Small intestine (tissue), 7 donors: Measurements from ENCODE around the gene LITAF. TPM values are rescaled to one million over a fixed set of nuclear protein-coding genes. Genes with fewer than 3 reads are reported as not detected.

Source experiments
- DNase-seq, 2 donors: peaks; one replicate each; pipeline versions ENCODE4 v3.0.0 to v3.0.0-alpha.2; 2013
- FAIRE-seq: peaks from 2 replicates; lab custom pipeline; 2012; peaks lifted over from hg19 to GRCh38; lab: Jason Lieb, UNC
- H3K27ac ChIP-seq, 3 donors: one replicate each; pipeline ENCODE4 v1.5.1; 2013; ENCODE audit warnings: low read length in 2 of 3, mild to moderate bottlenecking in 2 of 3, control low read depth in 1 of 3, inconsistent platforms in 1 of 3, low read depth in 1 of 3, moderate library complexity in 1 of 3
- H3K27me3 ChIP-seq, 3 donors: one replicate each; pipeline ENCODE4 v1.6.1; 2013; ENCODE audit warnings: low read length in 3 of 3, inconsistent platforms in 1 of 3; ENCODE audit not compliant: control insufficient read depth in 3 of 3, insufficient read depth in 3 of 3
- H3K36me3 ChIP-seq, 3 donors: one replicate each; pipeline ENCODE4 v1.6.1; 2013; ENCODE audit warnings: low read length in 3 of 3, inconsistent platforms in 1 of 3, low read depth in 1 of 3, mild to moderate bottlenecking in 1 of 3, moderate library complexity in 1 of 3; ENCODE audit not compliant: control insufficient read depth in 3 of 3, insufficient read depth in 2 of 3
- H3K4me1 ChIP-seq, 3 donors: one replicate each; pipeline ENCODE4 v1.6.1; 2013; ENCODE audit warnings: low read length in 2 of 3, inconsistent platforms in 1 of 3, low read depth in 1 of 3, mild to moderate bottlenecking in 1 of 3, moderate library complexity in 1 of 3; ENCODE audit not compliant: control insufficient read depth in 3 of 3, insufficient read depth in 2 of 3
- H3K4me3 ChIP-seq, 3 donors: one replicate each; pipeline ENCODE4 v1.5.1; 2013; ENCODE audit warnings: low read length in 3 of 3, control low read depth in 1 of 3, inconsistent platforms in 1 of 3, low read depth in 1 of 3, mild to moderate bottlenecking in 1 of 3, moderate library complexity in 1 of 3
- H3K9me3 ChIP-seq, 2 donors: one replicate each; pipeline ENCODE4 v1.6.1; 2013; ENCODE audit warnings: low read depth in 1 of 2, low read length in 1 of 2; ENCODE audit not compliant: control insufficient read depth in 2 of 2, insufficient read depth in 1 of 2
- WGBS, 3 donors: extraction: QIAGEN DNeasy Blood & Tissue Kit; methylation state at CpG; one replicate each; pipeline ENCODE4 v1.1.7; 2013; 5-methylcytosine and 5-hydroxymethylcytosine counted together
- polyA plus RNA-seq, 4 donors: library from polyadenylated mRNA; stranded (reverse) in 3 of 4; unstranded in 1 of 4; fragments of 200-250 nt in 3 of 4; fragments of 120-200 nt in 1 of 4; gene quantifications; one replicate each; pipeline versions ENCODE4 v1.2.1 to v1.2.3, GENCODE V29; 2013
- donor health status: healthy with polysubstance abuse.
- donor health status: control.
- donor health status: control.
- donor health status: Bipolar disorder and iron deficiency.
- donor health status: healthy.

LITAF gene
- polyA plus RNA-seq, 4 donors, result 18.1 to 112 (median 46.2) TPM

DNA sequence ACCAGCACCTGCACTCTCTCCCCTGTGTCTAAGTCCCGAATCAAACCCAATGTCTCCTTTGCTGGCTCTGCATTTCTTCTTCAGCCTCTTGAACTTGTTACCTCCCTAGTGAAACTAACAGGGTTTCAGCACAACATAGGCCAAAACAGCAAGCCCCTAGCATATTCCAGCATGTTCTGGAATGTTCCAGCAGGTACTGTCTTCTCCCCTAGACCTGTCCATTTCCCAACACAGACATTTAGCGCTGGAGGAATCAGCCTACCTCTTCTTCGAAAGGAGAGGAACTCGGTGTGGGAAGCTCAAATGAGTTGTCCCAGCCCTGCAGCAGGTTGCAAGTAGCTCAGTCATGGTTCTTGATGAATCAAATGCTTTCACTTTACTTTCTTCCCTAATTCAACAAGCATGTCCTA lies 47.1 kb downstream of the LITAF start:
- FAIRE-seq (no peak), DNase-seq (no peak)
- Histone ChIP-seq H3K4me3 (no peak overlapping the region), H3K4me1 (no peaks in the 10 kb centered on the region), H3K9me3 (peaks cover 0 to 2% of the 10 kb centered on the region in 2 donors), H3K27me3 (no peaks in the 10 kb centered on the region), H3K27ac (no peak overlapping the region), H3K36me3 (no peaks in the 10 kb centered on the region)
- WGBS, 3 donors, result 53 to 68% (median 63%) methylated on average over 4 of the region's 4 CpGs

DNA sequence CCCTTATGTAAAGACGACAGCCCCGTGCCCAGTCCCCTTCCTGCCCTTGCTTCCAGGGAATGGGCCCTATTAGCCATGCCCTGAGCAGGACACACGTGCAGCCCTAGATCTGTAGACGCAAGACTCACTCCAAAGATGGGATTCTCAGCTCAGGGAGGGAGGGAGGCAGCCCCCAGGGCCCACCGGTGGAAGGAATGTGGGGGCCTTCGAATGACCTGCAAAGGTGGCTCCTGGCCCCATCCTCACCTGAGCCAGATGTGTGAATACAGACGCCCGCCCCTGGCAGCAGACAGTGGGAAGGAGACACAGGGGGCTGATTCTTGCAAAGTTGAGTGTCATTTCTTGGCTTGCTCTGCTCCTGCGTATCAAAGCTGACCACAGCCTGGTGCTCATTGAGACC lies 47.8 kb downstream of the LITAF start:
- Histone ChIP-seq H3K27ac (no peak overlapping the region), H3K9me3 (peaks cover 0 to 2% of the 10 kb centered on the region in 2 donors), H3K4me1 (no peaks in the 10 kb centered on the region), H3K36me3 (no peaks in the 10 kb centered on the region), H3K27me3 (no peaks in the 10 kb centered on the region), H3K4me3 (no peak overlapping the region)
- WGBS, 3 donors, result 82 to 90% (median 82%) methylated on average over 9 of the region's 9 CpGs
- FAIRE-seq (no peak), DNase-seq (no peak)

DNA sequence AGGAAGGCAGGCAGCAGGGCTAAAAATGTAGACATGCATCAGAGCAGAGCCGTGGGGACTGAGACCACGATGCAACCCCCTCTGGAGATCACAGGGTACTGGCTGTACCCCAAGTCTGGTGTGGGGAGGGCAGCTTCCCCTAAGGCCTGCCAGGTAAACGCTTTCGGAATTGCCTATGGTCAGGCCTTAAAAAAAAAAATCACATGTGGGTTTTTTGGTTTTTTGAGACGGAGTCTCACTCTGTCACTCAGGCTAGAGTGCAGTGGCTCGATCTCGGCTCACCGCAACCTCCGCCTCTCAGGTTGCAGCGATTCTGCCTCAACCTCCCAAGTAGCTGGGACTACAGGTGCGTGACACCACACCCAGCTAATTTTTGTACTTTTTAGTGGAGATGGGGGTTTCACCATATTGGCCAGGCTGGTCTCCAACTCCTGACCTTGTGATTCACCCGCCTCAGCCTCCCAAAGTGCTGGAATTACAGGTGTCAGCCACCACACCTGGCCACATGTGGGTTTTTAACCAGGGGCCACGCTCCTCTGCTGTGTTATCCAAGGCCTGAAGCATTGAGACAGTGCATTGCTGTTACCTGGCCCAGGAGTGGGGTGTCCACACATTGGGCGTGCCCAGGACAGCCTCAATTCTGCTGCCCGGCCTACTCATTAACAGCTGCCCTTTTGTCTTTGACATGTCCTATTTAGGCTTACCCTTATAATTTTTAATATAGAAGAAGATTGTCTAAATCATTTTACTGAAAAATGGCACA lies 50.4 kb downstream of the LITAF start:
- 79 to 91% (median 89%) methylated on average over 15 of the region's 15 CpGs for WGBS, 3 donors
- FAIRE-seq (no peak), DNase-seq (no peak)
- H3K4me1 ChIP-seq, result no peaks in the 10 kb centered on the region
- H3K36me3 ChIP-seq, result no peaks in the 10 kb centered on the region
- no peak overlapping the region for H3K27ac ChIP-seq
- H3K9me3 ChIP-seq, result peaks cover 0 to 2% of the 10 kb centered on the region in 2 donors
- H3K27me3 ChIP-seq, result no peaks in the 10 kb centered on the region
- no peak overlapping the region for H3K4me3 ChIP-seq

DNA sequence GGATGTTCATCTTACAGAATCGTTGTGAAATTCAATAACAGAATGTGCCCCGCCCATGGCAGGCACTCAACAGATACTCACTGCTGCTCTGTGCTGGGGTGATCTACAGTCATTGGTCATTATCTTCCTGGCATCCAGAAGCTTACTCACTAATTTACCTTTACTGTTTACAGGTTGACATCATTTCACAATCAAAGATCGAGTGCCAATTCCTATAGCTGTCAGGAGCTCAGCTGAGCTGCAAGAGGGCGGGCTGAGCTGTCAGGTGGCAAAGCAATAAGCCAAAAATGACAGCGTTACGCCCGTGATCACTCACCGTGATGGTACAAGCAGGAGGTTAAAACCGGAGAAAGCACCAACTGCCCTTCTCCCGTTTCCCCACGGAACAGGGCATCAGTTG lies 51.2 kb downstream of the LITAF start:
- FAIRE-seq, result no peak
- no peak overlapping the region for H3K27ac ChIP-seq
- 62 to 79% (median 63%) methylated on average over 11 of the region's 11 CpGs for WGBS, 3 donors

DNA sequence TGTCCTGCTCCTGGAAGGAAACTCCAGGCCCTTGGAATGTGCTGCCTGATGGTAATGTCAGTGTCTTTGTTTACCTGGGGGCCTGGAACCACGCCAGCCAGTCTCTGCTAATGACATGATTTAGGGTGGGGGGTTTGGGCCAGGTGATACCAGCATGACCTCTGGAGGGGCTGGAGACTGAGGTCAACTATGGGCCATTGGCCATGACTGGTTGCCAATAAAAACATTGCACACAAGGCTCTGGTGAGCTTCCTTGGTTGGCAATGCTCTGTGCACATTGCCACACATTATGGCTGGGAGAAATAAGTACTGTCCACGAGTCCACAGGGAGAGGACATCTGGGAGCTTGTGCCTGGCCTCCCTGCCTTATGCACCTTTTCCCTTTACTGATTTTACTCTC lies 52.5 kb downstream of the LITAF start:
- DNase-seq (no peak), FAIRE-seq (no peak)
- Histone ChIP-seq H3K4me3 (no peak overlapping the region), H3K36me3 (no peaks in the 10 kb centered on the region), H3K27ac (no peak overlapping the region), H3K9me3 (peaks cover 0 to 2% of the 10 kb centered on the region in 2 donors), H3K4me1 (no peaks in the 10 kb centered on the region), H3K27me3 (no peaks in the 10 kb centered on the region)
- WGBS, 3 donors, result 50 to 63% (median 61%) methylated on average over 2 of the region's 2 CpGs

More for the DNA sequence above, 51.2 kb downstream of the LITAF start:
- Histone ChIP-seq H3K9me3 (peaks cover 0 to 2% of the 10 kb centered on the region in 2 donors), H3K4me1 (no peaks in the 10 kb centered on the region), H3K4me3 (no peak overlapping the region), H3K36me3 (no peaks in the 10 kb centered on the region), H3K27me3 (no peaks in the 10 kb centered on the region)
- peak in 1 of 2 donors; percentile 25 for DNase-seq

DNA sequence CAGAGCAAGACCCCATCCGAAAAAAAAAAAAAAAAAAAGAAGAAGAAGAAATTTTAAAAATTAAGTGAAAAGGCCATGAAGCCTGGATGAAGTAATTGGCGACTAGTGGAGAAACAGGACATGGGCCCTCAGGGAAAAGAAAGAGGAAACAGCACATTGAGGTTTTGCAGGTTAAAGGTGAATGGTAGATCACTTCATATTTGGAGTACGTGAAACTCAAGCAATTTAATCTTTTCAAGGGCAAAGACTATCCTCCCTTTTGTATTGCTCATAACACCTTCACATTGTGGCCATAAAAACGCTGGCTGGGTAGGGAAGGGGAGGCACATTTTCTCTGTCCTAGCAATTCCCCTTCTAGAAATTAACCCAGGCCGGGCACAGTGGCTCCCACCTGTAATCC lies 53.1 kb downstream of the LITAF start:
- no peak for DNase-seq
- no peaks in the 10 kb centered on the region for H3K4me1 ChIP-seq
- no peak for FAIRE-seq
- WGBS, 3 donors, result 71 to 82% (median 77%) methylated on average over 5 of the region's 5 CpGs
- H3K36me3 ChIP-seq, result no peaks in the 10 kb centered on the region
- no peaks in the 10 kb centered on the region for H3K27me3 ChIP-seq
- no peak overlapping the region for H3K4me3 ChIP-seq
- no peak overlapping the region for H3K27ac ChIP-seq
- H3K9me3 ChIP-seq, result peaks cover 0 to 2% of the 10 kb centered on the region in 2 donors

DNA sequence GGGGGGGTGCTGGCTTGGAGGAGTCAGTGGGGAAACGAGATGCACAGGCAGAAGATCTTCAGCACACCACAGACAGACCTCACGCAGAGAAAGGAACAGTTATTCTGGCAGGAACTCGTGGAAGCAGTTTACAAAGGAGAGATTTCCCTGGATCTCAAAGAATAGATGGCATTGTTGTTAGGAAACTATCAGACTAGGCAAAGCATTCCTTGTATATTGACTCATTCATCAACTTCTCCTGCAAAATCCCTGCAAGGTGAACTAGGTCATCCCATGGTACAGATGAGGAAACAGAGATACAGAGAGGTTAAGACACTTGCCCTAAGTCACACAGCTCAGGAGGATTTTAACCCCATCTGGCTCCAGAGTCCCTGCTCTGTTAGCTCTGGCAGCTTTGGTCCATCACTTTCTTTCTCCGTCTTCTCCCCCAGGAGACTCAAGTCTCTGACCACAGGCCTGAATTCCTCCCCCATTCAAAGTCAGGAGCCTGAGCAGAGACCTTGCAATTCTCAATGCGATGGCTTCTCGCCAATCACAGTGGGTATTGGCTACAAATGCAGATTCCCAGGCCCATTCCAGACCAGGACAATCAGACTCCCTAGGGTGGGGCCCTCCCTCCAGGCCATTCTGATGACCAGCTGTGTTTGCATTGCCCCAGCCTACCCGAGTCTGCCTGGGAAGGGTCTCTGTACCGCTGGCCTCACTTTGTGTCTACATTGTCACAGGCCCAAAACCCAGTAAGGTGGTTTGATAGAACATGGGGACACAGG lies 56.4 kb downstream of the LITAF start:
- no peaks in the 10 kb centered on the region for H3K9me3 ChIP-seq

DNA sequence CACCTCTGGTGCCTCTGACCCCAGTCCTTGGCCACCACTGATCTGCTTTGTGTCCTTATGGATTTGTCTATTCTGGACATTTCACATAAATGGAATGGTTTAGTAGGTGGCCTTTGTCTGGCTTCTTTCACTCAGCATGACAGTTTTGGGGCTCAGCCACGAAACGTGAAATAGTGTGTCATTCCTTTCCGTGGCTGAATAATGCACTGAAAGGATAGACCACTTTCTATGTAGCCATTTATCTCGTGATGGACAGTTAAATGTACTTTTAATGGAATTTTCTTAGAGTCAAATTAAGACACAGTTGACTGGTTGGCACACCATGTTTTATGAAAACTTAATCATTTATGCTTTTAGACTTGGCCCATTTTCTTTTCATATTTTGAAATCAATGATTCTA lies 57.4 kb downstream of the LITAF start:
- no peak for FAIRE-seq
- Histone ChIP-seq H3K4me1 (no peaks in the 10 kb centered on the region), H3K36me3 (no peaks in the 10 kb centered on the region), H3K4me3 (no peak overlapping the region), H3K27ac (no peak overlapping the region), H3K27me3 (peaks cover 0 to 18% (median 0%) of the 10 kb centered on the region in 3 donors), H3K9me3 (no peaks in the 10 kb centered on the region)
- 86 to 93% (median 88%) methylated on average over 4 of the region's 4 CpGs for WGBS, 3 donors
- DNase-seq, result no peak

More for the DNA sequence above, 56.4 kb downstream of the LITAF start:
- Histone ChIP-seq H3K27ac (no peak overlapping the region), H3K4me1 (no peaks in the 10 kb centered on the region), H3K4me3 (no peak overlapping the region), H3K36me3 (no peaks in the 10 kb centered on the region), H3K27me3 (peaks cover 0 to 14% (median 0%) of the 10 kb centered on the region in 3 donors)
- FAIRE-seq, result no peak
- DNase-seq, result no peak
- WGBS, 3 donors, result 74 to 82% (median 80%) methylated on average over 8 of the region's 8 CpGs
